Vagina (tissue), 2 donors: ENCODE data around the gene YIF1A.

Experiments
- CTCF ChIP-seq, 3 experiments: fragments of 450-650 bp in 2 of 3; fragments of 200-600 bp in 1 of 3; sonication (generic) in 1 of 3; IDR thresholded peaks; one replicate each; pipeline ENCODE4 v1.5.1; 2017 to 2019; ENCODE audit warnings: antibody characterized with exemption in 3 of 3, mild to moderate bottlenecking in 2 of 3, moderate library complexity in 2 of 3
- POLR2A ChIP-seq, 2 donors: fragments of 450-650 bp; IDR thresholded peaks; one replicate each; pipeline ENCODE4 v1.6.1; 2017; ENCODE audit warnings: antibody characterized with exemption in 2 of 2, mild to moderate bottlenecking in 2 of 2, moderate library complexity in 2 of 2
- POLR2AphosphoS5 ChIP-seq, 2 donors: sonication (generic); formaldehyde crosslinking; IDR thresholded peaks; one replicate each; pipeline ENCODE4 v1.9.0; 2017; ENCODE audit warnings: antibody characterized with exemption in 2 of 2, mild to moderate bottlenecking in 2 of 2, low read depth in 1 of 2; ENCODE audit not compliant: insufficient read depth in 1 of 2

GRCh38 chr11:66251809-66252208, 37.1 kb downstream of the YIF1A start:
- no peak for TF ChIP-seq CTCF (IDR thresholded peaks at IDR 0.05)
- no peak for TF ChIP-seq POLR2AphosphoS5 (IDR thresholded peaks at IDR 0.05; ENCODE audit: insufficient read depth in 1 of 2, low read depth in 1 of 2)
- no peak for TF ChIP-seq POLR2A (IDR thresholded peaks at IDR 0.05)
